ENCODE data around the gene BRSK2.

DNA sequence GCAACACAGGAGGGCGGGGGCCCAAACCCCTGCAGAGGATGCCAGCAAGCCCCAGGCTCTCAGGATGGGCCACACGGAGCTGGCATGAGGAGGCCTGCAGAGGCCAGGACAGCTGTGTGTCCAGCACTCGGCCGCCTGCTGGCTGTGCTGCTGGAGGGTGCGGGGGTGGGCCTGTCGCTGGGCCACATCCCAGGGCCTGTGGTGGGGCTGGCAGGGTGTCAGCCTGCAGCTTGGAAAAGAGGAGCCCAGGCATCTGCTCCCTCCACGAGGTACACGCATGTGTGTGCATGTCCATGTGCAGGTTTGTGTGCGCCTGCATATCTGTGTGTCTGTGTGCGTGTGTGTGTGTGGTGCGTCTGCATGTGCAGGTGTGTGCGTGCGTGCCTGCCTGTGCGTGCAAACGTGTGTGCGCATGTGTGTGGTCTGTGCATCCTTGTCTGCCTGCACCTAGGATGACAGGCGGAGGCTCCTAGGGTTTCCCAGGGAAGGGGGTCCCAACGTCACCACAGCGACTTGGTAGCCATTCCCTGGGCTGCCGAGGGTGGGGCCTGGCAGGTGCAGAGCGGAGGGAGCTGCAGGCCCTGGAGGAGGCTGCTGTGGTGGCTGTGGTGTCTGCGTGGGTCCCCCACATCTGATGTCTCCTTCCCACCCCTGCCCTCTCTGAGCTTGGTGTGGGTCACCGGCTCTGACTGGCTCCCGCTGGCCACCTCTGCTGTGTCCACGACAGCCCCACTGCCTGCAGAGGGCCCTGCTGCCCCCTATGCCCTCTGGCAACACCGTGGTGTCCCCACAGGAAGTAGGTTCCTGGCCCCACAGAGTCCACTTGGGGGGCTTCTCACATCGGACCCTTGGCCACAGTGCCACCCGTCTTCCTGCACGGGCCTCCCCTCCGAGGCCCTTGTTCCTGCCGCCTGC is 17.1 kb downstream of the BRSK2 start:
- TF ChIP-seq SUZ12 (IDR thresholded peaks at IDR 0.05; ENCODE audit: extremely low read depth, insufficient read depth, insufficient read length): no peak
- no peak for TF ChIP-seq YY1 (IDR thresholded peaks at IDR 0.05; ENCODE audit: insufficient read depth, insufficient read length)
- TF ChIP-seq ZNF274 (IDR thresholded peaks at IDR 0.05; ENCODE audit: low read depth, low read length): no peak
